ENCODE measurements around the gene CCDC172. TPM values are rescaled to one million over a fixed set of nuclear protein-coding genes. Genes with fewer than 3 reads are reported as not detected.
"Not testable (repeated sequence)": the region's sequence is repeated elsewhere in the genome, so short reads cannot be mapped to it uniquely, and the experiment has no call there.

CCDC172 gene
- total RNA-seq, 1 donor from 2014 or later = not detected

DNA sequence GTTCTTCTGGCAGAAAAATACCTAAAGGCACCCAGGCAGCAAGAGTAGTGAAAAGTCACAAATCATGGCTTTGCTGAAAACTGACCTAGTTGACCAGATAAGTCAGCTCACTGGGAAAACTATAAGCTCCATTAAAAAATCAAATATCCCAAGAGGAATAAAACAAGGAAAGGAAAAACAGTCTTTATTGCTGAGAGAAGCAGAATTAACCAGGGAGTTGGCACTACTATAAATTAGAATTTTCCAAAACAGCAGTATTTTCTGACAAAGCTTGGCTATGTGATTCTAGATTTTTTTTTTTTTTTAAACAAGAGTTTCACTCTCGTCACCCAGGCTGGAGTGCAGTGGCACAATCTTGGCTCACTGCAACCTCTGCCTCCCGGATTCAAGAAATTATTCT lies 12.6 kb downstream of the CCDC172 start:
- no peak for DNase-seq

DNA sequence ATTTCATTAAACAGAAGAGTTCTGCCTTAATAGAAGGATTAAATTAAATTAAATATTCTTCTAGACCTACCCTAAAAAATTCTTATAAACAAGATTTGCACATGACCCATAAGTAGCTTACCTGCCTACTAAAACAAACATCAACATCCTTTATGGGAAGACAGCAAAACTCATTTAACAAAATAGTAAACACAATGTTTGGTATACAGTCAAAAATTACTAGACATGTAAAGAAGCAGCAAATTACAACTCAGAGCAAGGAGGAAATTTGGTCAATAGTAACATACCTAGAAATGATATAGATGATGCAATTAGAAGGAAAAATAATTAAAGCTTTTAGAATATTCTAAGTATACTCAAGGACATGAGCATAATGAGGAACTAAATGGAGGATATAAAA lies 27.9 kb downstream of the CCDC172 start:
- DNase-seq = no peak

DNA sequence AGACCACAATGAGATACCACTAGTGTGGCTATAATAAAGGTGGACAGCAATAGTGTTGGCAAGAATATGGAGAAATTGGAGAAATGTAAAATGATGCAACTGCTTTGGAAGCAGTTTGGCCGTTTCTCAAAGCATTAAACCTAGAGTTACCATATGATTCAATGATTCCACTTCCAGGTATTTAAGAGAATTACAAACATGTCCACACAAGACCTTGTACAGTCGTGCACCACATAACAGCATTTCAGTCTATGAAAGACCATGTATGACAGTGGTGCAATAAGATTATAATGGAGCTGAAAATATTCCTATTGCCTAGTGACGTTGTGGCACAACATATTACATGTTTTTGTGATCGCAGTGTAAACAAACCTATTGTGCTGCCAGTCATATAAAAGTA lies 29.6 kb downstream of the CCDC172 start:
- DNase-seq = no peak

DNA sequence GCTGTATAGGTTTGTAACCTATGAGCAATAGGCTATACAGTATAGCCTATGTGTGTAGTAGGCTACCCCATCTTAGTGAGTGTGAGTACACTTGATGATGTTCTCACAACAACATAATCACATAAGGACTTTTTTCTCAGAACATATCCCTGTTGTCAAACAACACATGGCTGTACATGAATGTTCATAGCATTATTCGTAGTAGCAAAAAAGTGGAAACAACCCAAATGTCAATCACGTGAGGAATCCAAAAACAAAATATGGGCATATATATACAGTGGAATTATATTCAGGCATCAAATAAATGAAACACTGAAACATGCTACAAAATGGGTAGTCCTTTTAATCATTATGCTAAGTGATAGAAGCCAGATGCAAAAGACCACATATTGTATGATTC lies 31.1 kb downstream of the CCDC172 start:
- no peak for DNase-seq

DNA sequence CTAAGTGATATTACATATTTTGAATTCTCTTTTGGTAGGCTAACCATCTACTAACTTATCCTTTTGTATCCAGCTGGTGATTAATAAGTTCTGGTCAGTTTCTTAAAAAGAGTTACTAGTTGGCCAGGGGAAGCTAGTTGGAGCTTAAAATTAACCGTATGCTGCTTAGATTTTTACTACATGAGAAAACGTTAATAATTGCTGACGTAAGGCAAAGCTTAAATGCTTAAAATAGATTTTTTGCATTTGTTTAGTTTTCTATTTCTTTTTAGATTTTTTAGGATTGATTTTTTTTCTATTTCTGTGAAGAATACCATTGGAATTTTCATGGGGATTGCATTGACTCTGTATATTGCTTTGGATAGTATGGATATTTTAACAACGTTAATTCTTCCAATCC lies 32.6 kb downstream of the CCDC172 start:
- no peak for DNase-seq

DNA sequence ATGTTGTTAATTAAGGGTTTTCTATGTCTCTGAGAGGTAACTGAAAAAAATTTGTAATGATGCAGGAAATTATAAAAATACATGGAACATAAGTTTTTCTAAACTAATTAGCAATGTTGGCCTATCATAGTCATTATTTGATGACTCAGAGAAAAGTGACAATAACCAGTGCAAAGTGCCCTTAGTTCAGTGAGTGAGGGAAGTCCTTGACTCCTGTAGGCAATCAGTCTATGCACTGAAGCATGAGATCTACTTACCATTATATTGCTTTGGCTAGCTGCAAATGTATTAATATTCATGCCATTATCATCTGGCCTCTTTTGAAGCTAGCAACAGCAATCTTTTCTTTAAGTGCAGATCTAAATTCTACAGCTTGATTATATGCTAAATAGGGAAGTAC lies 40.6 kb downstream of the CCDC172 start:
- no peak for DNase-seq

DNA sequence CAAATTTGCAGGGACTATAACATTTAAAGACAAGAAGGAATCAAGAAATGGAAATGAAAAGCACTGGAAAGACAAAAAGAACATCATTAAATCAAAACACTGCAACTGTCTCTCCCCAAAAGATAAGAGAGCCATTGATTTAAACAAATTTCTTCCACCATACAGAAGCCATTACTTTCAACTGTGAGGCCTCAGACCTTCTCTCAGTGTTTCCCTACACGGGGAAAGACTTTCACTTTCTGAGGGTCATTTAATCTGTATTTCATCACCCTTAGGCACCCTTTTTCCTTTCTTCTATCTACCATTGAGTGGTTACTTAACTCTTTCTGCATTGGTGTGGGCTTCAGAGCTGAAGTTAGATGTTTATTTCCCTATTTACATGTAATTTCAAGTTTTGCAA lies 47.5 kb downstream of the CCDC172 start:
- no peak for DNase-seq

DNA sequence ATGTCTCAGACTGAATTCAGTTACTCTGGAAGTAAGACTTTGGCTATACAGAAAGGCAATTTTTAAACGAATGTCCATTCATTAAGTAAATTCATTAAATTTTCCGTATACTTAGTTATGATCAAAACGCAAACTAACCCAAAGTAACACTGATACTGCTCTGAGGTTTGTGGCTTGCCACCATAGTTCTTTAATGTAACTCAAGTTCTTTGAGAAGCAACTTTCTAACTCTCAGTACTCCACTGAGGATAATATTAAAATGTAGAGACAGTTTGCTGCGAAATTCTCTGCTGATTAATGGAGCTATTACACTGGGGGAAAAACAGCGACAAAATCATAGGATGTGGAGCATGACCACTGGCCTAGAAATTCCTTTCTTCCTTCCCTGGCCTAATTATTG lies 58.0 kb downstream of the CCDC172 start:
- no peak for DNase-seq

DNA sequence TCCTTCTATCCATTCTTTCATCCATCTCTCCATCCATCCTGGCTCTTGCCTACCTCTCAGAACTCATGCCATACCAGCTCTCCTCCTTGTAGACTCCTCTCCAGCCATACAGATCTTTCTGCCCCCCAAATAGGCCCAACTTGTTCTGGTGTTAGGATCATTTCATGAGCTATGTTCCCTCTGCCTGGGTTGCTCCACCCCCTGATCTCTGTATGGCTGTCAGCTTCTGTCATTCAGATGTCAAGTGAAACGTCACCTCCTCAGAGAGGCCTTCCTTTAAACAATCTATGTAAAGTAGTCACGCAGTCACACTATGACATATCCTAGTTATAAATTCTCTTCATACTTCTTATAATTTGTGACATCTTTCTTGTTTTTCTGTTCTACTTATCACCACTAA lies 61.1 kb downstream of the CCDC172 start:
- DNase-seq = no peak

DNA sequence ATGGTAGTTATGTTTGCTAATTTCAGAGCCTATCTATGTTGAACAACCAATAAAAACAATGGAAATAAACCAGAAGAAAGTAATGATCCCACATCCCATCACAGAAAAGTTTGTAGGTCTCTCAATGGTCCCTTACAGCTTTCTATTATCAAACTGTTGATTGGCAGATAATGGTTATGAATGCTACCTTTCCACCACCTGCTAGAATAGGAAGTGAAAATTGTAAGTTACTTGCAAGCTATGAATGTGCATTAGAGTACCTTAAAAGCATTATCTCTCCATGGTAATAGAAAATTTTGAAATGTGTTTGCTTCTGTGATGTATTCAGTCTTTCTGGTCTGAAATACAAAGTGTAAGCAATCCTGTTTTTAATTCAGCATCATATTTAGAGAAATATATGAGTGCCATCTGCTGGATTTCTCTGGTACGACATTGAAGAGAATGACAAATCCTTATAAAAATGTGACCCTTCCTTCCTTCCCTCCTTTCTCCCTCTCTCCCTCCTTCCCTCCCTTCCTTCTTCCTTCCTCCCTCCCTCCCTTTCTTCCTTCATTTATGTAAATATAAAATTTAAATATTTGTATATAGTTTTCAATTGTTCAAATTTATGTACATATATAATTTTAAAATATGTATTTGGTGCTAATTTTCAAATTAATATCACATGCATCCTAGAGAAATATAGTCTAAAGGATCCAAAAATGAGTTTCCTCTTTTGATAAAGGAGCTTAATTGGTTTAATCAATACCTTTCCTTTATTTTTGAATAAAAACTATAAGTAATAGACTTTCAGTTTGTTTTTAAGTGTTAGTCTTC lies 62.0 kb downstream of the CCDC172 start:
- peak; percentile 79 for DNase-seq

DNA sequence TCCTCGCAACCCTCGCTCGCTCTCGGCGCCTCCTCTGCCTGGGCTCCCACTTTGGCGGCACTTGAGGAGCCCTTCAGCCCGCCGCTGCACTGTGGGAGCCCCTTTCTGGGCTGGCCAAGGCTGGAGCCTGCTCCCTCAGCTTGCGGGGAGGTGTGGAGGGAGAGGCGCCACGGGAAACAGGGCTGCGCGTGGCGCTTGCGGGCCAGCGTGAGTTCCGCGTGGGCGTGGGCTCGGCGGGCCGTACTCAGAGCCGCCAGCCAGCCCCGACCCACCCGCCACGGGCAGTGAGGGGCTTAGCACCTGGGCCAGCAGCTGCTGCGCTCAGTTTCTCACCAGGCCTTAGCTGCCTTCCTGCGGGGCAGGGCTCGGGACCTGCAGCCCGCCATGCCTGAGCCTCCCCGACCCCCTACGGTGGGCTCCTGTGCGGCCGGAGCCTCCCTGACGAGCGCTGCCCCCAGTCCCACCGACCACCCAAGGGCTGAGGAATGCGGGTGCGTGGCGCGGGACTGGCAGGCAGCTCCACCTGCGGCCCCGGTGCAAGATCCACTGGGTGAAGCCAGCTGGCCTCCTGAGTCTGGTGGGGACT lies 69.1 kb downstream of the CCDC172 start:
- not testable (repeated sequence) for DNase-seq

DNA sequence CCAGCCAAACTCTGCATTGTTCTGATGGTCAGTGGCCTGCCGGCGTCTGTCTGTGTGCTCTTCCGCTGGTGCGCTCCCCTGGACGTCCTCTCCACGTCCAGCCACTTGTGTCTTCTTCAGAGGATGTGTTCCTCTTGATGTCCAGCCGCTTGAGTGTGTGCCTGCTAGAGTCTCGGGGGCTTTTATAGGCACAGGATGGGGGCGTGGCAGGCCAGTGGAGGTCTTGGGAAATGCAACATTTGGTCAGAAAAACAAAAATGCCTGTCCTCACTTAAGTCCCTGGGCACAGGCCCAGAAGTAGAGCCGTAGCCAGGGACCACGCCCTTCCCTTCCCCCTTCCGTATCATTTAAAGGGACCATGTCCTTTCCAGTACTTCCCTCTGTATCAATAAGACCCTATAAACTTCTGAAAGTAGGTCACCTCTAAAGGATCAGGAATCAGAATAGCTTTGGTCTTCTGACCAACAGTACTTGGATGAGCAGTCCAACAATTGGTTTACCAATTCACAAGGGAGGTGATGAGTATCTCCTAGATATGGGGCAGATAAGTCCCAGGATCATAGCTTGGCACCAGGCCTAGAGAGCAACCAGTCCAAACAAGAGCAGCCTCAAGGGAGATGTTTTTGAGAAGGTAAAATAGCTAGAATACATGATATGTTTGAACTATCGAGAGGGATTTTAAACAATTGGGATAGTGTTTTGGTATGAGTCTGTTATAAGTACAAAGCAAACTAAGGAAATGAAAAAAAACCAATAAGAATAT lies 71.2 kb downstream of the CCDC172 start:
- no peak for DNase-seq

DNA sequence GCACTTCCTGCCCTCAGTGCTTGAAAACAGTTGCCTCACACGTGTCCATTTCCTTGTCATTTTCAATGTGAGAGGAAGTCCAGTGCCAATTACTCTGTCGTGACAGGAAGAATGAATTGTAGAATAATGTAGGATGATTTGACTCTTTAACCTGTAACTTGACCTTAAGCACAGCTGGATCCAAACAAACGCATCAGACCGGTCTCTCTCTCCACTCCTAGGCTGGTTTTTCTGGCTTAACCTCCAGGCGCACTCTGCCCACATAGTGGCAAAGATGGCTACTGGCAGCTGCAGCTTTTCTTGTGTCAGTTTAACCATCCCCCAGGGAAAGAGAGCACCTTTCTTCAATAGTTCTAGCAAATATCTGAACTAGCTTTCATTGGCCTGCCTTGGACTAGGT lies 74.0 kb downstream of the CCDC172 start:
- no peak for DNase-seq

DNA sequence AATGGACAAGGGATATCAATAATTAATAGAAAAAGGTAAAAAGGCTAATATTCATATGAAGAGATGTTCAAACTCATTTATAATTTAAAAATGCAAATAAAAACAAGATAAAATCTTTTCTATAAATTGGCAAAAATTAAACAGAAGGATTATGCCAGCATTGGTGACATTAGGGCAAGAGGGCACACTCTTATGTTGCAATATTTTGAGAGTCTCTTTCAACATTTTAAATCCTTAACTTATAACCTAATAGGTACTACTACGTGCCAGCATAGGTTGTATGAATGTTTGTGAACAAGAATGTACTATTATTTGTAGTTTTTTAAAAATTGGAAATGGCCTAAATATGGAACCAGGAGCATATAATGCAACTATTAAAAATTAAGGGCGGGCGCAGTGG lies 78.6 kb downstream of the CCDC172 start:
- no peak for DNase-seq

DNA sequence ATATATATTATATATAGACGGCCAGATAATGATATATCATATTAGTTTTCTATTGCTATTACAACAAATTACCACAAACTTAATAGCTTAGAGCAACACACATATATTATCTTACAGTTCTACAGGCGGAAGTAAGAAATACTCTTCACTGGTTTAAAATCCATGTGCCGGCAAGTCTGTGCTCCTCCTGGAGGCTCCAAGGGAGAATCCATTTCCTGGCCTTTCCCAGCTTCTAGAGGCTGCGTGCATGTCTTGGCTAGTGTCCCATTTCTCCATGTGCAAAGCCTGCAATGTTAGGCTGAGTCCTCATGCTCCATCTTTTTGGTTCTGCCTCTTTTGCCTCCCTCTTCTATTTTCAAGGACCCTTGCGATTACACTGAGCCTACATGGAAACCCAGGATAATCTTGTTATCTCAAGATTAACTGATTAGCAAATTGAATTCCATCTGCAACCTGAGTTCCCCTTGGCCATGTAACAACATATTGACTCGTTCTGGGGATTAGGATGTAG lies 79.5 kb downstream of the CCDC172 start:
- DNase-seq = peak; percentile 4

DNA sequence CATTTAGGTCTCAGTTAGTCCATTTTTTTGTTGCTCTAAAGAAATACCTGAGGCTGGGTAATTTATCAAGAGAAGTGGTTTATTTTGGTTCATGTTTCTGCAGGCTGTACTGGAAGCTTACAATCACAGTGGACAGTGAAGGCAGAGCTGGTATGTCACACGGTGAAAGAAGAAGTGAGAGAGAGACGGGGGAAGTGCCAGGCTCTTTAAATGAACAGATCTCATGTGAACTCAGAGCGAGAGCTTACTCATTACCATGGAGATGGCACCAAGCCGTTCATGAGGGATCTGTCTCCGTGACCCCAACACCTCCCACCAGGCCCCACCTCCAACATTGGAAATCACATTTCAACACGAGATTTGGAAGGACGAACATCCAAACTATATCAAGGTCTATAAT lies 84.5 kb downstream of the CCDC172 start:
- no peak for DNase-seq

DNA sequence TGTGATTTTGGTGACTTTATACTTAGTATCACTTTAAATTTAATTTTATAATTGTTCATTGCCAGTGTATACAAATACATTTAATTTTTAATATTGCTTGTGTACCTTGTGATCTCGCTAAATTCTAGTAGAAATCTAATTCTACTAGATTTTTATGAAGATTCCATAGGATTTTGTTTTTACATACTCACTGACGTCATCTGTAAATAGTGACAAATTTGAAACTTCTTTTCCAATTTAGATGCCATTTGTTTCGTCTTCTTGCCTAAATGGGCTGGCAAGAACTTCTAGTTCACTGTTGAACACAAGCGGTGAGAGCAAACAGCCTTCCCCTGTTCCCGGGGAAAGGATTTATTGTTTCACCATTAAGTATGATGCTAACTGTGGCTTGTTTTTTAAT lies 86.1 kb downstream of the CCDC172 start:
- no peak for DNase-seq

DNA sequence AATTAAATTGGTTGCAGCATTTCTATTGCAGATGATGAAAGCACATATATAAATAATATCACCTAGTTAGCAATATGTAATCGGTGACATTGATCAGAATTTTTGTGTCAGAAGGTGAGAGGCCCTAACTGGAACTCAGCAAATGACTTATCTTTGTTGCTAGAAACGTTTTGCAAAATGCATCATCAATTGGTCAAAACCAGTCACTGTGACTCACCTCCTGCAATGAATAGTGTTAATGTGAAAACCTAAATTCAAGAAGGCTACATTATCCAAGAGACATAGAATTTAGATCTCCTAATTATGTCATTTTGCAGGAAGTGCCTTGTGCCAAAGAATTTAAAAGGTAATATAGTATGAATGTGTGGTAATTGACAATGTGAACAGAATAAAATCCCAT lies 93.6 kb downstream of the CCDC172 start:
- DNase-seq = no peak

DNA sequence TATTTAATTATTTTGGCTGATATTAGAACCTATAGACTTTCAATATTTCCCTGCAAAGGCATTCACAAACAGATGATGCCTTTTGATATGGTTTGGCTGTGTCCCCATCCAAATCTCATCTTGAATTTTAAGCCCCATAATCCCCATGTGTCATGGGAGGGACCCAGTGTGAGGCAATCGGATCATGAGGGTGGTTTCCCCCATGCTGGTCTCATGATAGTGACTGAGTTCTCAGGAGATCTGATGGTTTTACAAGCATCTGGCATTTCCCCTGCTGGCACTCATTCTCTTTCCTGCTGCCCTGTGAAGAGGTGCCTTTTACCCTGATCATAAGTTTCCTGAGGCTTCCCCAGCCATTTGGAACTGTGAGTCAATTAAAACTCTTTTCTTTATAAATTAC lies 94.1 kb downstream of the CCDC172 start:
- no peak for DNase-seq

DNA sequence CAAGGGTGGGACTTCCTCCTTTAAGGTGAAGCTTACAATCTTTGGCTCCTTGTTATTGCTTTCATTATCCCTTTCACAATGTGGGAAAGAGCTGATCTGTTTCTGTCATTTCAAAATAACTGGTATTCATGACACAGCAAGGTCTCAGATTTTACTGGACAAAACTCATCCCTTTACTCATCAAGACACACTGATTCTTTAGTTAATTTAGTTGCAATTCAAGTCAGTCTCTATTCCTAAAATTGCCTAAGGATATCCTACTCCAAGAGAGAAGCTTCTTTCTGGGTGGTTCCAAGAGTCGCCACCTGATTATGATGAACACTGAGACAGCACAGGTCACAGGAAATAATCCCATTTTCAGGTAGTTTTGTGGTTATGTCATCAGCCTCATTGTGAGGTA lies 97.6 kb downstream of the CCDC172 start:
- DNase-seq = no peak

DNA sequence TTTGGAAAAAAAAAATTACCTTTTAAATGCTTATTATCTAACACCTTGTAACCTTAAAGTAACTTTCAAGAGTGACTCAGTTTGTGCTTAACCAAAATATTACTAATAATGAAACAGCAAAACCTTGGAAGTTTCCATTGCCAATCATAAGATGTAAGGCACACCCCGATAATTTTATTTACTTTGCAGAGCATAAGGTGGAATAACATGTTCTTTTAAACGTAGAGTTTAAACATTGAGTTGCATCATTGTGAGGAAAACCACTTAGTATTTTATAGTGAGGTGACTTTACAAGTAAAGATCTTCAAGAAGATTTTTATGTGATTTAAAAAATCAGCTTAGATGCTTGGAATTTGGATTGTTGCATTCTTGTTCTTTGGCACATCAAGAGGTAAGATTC lies 103.4 kb downstream of the CCDC172 start, which contains the start of gene PNLIPRP3:
TSS of gene PNLIPRP3 (plus strand) at position 177 of the 400 bp plus-strand sequence. CDS start at position 343, 166 bp downstream.
- no peak for DNase-seq

DNA sequence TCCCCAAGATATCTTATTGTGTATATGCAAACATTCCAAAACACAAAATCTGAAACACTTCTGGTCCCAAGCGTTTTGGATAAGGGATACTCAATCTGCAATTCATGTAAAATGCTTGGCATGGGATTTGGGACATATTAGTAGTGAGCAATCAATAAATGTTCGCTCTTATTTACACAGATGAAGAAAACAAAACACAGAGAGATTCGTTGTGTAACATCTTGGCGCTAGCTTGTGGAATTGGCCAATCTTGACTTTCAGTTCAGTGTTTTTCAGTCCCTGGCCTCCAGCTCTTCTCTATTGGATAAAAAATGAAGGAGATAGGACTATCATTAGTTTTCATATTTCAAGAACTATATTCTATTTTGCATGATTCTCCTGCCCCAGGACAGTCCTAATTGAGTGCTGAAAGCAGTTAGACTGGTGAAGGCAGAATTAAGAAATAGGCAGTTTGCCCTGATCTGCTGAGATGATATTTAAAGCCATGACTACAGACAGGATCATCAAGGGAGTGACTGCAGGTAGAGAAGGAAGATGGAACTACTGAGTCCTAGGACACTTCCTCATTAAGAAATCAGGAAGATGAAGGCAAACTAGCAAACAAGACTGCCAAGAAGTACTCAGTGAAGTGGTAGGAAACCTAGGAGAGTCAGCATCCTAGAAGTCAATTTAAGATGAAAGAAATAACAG lies 105.2 kb downstream of the CCDC172 start:
- DNase-seq = no peak

All from tongue (tissue), 2 donors.